Measurements from ENCODE around the gene VPS37D.
"Not testable (repeated sequence)": the region's sequence is repeated elsewhere in the genome, so short reads cannot be mapped to it uniquely, and the experiment has no call there.

Gene VPS37D

GRCh38 chr7:73652541-73652949 is 15.1 kb upstream of the VPS37D start:
- H3K4me3 ChIP-seq (replicated peaks in 1 of 2; ENCODE audit: low read depth in 2 of 2, low read length in 2 of 2), result no peak overlapping the region
- no peak for TF ChIP-seq CTCF (IDR thresholded peaks at IDR 0.05; ENCODE audit: low read depth, low read length)
- no peak for DNase-seq (ENCODE audit: low read depth in 2 of 2)

GRCh38 chr7:73655309-73655708 is 12.3 kb upstream of the VPS37D start:
- not testable (repeated sequence) for DNase-seq (ENCODE audit: low read depth in 2 of 2); H3K4me3 ChIP-seq (replicated peaks in 1 of 2; ENCODE audit: low read depth in 2 of 2, low read length in 2 of 2)

GRCh38 chr7:73659983-73660382 is 7.6 kb upstream of the VPS37D start:
- no peak for DNase-seq (ENCODE audit: low read depth in 2 of 2)
- TF ChIP-seq CTCF (IDR thresholded peaks at IDR 0.05; ENCODE audit: low read depth, low read length), result no peak
- H3K4me3 ChIP-seq (replicated peaks in 1 of 2; ENCODE audit: low read depth in 2 of 2, low read length in 2 of 2), result no peak overlapping the region

GRCh38 chr7:73660594-73660993 is 7.0 kb upstream of the VPS37D start:
- DNase-seq (ENCODE audit: low read depth in 2 of 2); H3K4me3 ChIP-seq (replicated peaks in 1 of 2; ENCODE audit: low read depth in 2 of 2, low read length in 2 of 2): not testable (repeated sequence)

GRCh38 chr7:73663033-73663432 is 4.6 kb upstream of the VPS37D start:
- TF ChIP-seq CTCF (IDR thresholded peaks at IDR 0.05; ENCODE audit: low read depth, low read length), result no peak
- no peak for DNase-seq (ENCODE audit: low read depth in 2 of 2)
- H3K4me3 ChIP-seq (replicated peaks in 1 of 2; ENCODE audit: low read depth in 2 of 2, low read length in 2 of 2), result no peak overlapping the region

- TF ChIP-seq CTCF (IDR thresholded peaks at IDR 0.05; ENCODE audit: low read depth, low read length), result no peak
- DNase-seq (ENCODE audit: low read depth in 2 of 2), result no peak
- H3K4me3 ChIP-seq (replicated peaks in 1 of 2; ENCODE audit: low read depth in 2 of 2, low read length in 2 of 2), result peak overlapping the region; percentile 63 to 75
Observed at GRCh38 chr7:73668103-73668885, 663 bp downstream of the VPS37D start.

- peak overlapping the region; percentile 63 to 75 for H3K4me3 ChIP-seq (replicated peaks in 1 of 2; ENCODE audit: low read depth in 2 of 2, low read length in 2 of 2)
- TF ChIP-seq CTCF (IDR thresholded peaks at IDR 0.05; ENCODE audit: low read depth, low read length), result no peak
- DNase-seq (ENCODE audit: low read depth in 2 of 2), result no peak
Observed at GRCh38 chr7:73668886-73669230, 1.2 kb downstream of the VPS37D start.

- DNase-seq (ENCODE audit: low read depth in 2 of 2), result no peak
- H3K4me3 ChIP-seq (replicated peaks in 1 of 2; ENCODE audit: low read depth in 2 of 2, low read length in 2 of 2), result no peak overlapping the region
- TF ChIP-seq CTCF (IDR thresholded peaks at IDR 0.05; ENCODE audit: low read depth, low read length), result no peak
Observed at GRCh38 chr7:73669288-73669701, 1.7 kb downstream of the VPS37D start.
